Cardiac muscle cell (in vitro differentiated cells and primary cell): Measurements from ENCODE around the gene HORMAD2. TPM values are rescaled to one million over a fixed set of nuclear protein-coding genes. Genes with fewer than 3 reads are reported as not detected.
A peak's percentile ranks its signal among the peaks of the same experiment; 100 is the strongest.

Experiments
- DNase-seq, 2 donors: peaks; one replicate each; pipeline versions ENCODE4 v3.0.0 to v3.0.0-alpha.2; 2010 to 2017; ENCODE audit warnings: low read depth in 1 of 2, low spot score in 1 of 2
- H3K27ac ChIP-seq: fragments of 200-600 bp; sonication (generic); 2 replicates; pipeline ENCODE4 v1.5.1; 2016
- H3K27me3 ChIP-seq: fragments of 200-600 bp; sonication (generic); 2 replicates; pipeline ENCODE4 v1.6.0; 2016; ENCODE audit warnings: control low read depth
- H3K36me3 ChIP-seq: fragments of 200-600 bp; sonication (generic); 2 replicates; pipeline ENCODE4 v1.5.1; 2016; ENCODE audit warnings: control low read depth
- H3K4me1 ChIP-seq: fragments of 200-600 bp; sonication (generic); 2 replicates; pipeline ENCODE4 v1.8.1; 2017; ENCODE audit warnings: low read depth, mild to moderate bottlenecking, mixed run types
- H3K4me3 ChIP-seq: fragments of 200-600 bp; sonication (generic); 2 replicates; pipeline ENCODE4 v1.5.1; 2016; ENCODE audit warnings: mild to moderate bottlenecking
- H3K9me3 ChIP-seq: fragments of 200-600 bp; sonication (generic); 2 replicates; pipeline ENCODE4 v1.5.1; 2017; ENCODE audit warnings: low read depth, mild to moderate bottlenecking, control low read depth
- polyA plus RNA-seq: library from polyadenylated mRNA; unstranded; fragments of >200 nt; fragmentation: Nextera tagmentation; extraction: Ambion mirVana; gene quantifications from 2 replicates; pipeline ENCODE4 v1.2.1, GENCODE V29; 2016
- total RNA-seq: library from RNA; depleted of rRNA; stranded (reverse); fragments of >200 nt; gene quantifications from 2 replicates; pipeline ENCODE4 v1.2.3, GENCODE V29; 2016
- TF ChIP-seq, protein P1 (sequence below): IDR thresholded peaks from 2 replicates; pipeline ENCODE4 v1.5.1; 2012; ENCODE audit warnings: low read depth, mild to moderate bottlenecking, low read length

HORMAD2 gene
- total and polyA plus RNA-seq, 2 experiments from 2014 or later = not detected

DNA sequence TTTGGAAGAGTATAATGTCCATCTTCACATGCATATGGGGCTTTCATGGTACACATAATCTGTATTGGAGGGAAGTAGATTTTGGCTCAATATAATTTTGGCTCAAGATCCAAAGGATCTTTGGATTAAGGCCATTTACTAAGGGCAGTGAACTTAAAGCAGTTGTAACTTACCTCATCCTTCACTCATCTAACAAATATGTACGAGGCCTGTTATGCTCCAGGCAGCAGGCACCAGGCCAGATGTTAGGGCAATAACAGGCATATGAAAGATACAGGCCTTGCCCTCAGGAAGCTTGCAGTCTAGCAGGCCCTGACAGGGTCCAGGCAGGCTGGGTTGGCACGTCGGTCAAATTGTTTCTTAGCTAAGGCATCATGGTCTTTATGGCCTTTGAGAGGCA lies 121.7 kb downstream of the HORMAD2 start:
- DNase-seq = peak in 1 of 2 donors; percentile 85
- Histone ChIP-seq H3K27me3 (no peaks in the 10 kb centered on the region), H3K27ac (peak overlapping the region; percentile 46), H3K36me3 (no peaks in the 10 kb centered on the region), H3K4me3 (no peak overlapping the region), H3K4me1 (peaks cover 2% of the 10 kb centered on the region), H3K9me3 (no peaks in the 10 kb centered on the region)
- TF ChIP-seq, protein P1, sequence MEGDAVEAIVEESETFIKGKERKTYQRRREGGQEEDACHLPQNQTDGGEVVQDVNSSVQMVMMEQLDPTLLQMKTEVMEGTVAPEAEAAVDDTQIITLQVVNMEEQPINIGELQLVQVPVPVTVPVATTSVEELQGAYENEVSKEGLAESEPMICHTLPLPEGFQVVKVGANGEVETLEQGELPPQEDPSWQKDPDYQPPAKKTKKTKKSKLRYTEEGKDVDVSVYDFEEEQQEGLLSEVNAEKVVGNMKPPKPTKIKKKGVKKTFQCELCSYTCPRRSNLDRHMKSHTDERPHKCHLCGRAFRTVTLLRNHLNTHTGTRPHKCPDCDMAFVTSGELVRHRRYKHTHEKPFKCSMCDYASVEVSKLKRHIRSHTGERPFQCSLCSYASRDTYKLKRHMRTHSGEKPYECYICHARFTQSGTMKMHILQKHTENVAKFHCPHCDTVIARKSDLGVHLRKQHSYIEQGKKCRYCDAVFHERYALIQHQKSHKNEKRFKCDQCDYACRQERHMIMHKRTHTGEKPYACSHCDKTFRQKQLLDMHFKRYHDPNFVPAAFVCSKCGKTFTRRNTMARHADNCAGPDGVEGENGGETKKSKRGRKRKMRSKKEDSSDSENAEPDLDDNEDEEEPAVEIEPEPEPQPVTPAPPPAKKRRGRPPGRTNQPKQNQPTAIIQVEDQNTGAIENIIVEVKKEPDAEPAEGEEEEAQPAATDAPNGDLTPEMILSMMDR = no peak

DNA sequence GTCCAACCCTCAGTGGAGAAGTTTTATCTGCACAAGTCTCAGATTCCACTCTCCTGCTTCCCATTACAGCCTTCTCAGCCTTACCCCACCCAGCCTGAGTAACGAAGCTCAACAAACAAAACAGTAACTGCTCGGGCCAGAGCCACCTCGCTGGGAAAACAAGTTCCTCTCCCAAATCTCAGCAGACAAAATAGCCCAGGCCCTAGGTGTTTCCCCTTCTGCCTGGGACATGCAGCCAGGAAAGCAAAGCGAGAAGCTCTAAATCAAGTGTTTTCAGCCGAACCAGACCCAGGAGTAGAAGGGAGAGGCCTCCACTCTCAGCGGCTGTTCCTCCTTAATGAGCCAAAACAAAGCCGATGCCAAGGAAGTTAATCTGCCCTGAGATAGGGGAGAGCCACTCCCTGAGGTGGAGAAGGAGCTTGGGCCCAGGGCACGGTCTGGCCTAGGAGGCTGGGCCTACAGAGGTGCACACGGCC lies 122.3 kb downstream of the HORMAD2 start:
- DNase-seq = peak; percentile 30 to 58
- Histone ChIP-seq H3K27ac (peak overlapping the region; percentile 84), H3K36me3 (no peaks in the 10 kb centered on the region), H3K4me3 (no peak overlapping the region), H3K9me3 (no peaks in the 10 kb centered on the region), H3K4me1 (peaks cover 2% of the 10 kb centered on the region), H3K27me3 (no peaks in the 10 kb centered on the region)
- TF ChIP-seq, protein P1 = no peak

DNA sequence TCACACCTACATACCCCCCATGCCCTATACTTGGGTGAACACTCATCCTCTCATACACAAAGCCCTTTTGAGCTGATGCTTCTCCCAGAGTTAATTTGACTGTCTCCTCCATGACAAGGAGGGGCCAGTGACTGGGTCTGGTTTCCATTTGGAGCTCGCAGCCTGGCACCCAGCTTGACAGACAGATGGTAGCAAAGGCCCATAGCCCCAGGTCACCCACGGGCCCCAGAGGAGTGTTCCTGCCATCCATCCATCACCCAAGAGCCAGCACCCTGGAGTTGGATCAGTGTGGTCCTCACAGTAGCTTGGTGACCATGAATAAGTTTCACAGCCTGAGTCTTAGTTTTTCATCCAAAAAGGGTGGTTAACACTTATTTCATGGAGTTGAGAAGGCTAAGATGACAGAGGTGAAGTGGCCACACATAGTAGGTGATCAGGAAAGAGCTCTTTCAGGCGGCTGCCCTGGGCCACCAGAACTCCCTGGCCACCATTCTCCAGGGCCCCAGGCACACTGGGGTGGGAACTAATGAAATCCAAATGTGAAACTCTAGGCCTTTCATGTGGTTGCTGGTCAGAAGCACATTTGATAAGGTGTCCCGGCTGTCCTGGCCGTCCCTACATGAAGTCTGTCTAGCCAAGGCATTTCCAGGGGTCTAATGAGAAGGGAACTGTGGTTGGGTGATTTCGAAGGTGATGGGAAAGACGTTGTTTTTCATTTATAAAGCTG lies 123.9 kb downstream of the HORMAD2 start:
- H3K9me3 ChIP-seq = no peaks in the 10 kb centered on the region
- no peaks in the 10 kb centered on the region for H3K36me3 ChIP-seq
- peaks cover 8% of the 10 kb centered on the region for H3K4me1 ChIP-seq
- TF ChIP-seq, protein P1 = no peak
- DNase-seq = no peak
- no peaks in the 10 kb centered on the region for H3K27me3 ChIP-seq
- no peak overlapping the region for H3K27ac ChIP-seq
- H3K4me3 ChIP-seq = no peak overlapping the region

DNA sequence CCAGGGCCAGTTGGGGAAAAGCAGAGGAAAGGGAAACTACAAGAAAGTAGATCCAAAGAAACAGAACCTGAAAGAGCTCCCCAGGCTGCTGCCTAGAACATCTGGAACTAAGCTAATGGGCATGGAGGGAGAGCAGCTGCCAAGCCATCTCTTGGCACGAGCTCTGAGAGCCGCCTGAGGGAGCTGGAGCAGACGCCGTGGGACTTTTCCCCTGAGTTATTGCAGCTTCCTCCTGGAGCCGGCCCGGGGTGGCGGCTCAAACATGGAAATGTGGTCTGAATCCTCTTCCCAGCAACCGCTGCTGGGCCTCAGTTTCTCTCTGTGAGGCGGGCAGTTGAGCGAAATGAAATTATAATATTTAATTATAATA lies 124.5 kb downstream of the HORMAD2 start:
- peaks cover 8% of the 10 kb centered on the region for H3K4me1 ChIP-seq
- H3K27ac ChIP-seq = no peak overlapping the region
- TF ChIP-seq, protein P1 = no peak
- no peaks in the 10 kb centered on the region for H3K27me3 ChIP-seq
- no peaks in the 10 kb centered on the region for H3K36me3 ChIP-seq
- H3K4me3 ChIP-seq = no peak overlapping the region
- no peaks in the 10 kb centered on the region for H3K9me3 ChIP-seq
- peak in 1 of 2 donors; percentile 85 for DNase-seq

DNA sequence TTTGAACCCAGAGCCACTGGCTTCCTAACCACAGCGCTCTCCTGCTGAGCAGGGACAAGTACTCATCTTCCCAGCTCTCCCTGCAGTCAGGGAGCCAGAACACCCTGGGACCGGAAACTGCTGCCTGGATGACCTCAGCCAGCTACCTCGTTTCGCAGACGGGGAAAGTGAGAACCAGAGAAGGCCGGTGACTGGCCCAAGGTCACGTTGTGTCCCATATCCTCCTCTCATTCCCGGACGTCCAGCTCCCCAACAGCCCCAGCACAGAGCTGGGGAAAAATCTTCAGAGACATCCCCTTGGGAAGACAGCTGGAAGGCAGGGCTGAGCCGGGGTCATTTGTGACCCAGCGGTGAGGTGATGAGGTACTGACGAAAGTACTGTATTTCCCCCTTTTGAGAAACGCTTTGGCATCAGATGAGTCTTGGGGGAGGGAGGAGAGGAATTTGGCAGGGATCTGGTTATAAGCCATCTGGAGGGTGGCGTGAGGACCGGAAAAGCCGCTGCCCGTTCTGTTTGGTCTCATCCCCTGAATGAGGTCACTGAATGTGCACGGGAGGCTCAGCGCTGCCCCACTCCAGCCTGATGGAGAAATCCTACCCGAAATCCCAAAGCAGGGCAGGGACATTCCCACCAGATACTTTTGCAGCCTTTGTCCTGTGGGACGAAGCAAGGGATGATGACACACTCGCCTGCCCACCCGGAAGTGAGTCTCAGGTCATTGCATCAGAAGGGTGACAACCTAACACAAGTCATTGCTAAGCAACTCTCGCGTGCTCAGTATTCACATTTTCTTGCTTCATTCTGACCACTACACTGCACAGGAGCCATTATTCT lies 125.2 kb downstream of the HORMAD2 start:
- TF ChIP-seq, protein P1 = no peak
- H3K4me1 ChIP-seq = peaks cover 8% of the 10 kb centered on the region
- peak in 1 of 2 donors; percentile 96 for DNase-seq
- H3K9me3 ChIP-seq = no peaks in the 10 kb centered on the region
- H3K4me3 ChIP-seq = no peak overlapping the region
- no peaks in the 10 kb centered on the region for H3K36me3 ChIP-seq
- no peaks in the 10 kb centered on the region for H3K27me3 ChIP-seq
- H3K27ac ChIP-seq = no peak overlapping the region
